BE2C (cell line): Measurements from ENCODE around the gene BUB3.
A peak's percentile ranks its signal among the peaks of the same experiment; 100 is the strongest.

Experiments used
- DNase-seq: peaks from one replicate; pipeline ENCODE4 v3.0.0-alpha.2; 2020
- H3K27me3 ChIP-seq: fragments of 250-450 bp; sonication (Bioruptor Pico); 2 replicates; pipeline ENCODE4 v1.5.1; 2020; ENCODE audit warnings: mild to moderate bottlenecking
- H3K36me3 ChIP-seq: fragments of 250-450 bp; sonication (Bioruptor Pico); 2 replicates; pipeline ENCODE4 v1.5.1; 2020; ENCODE audit warnings: mild to moderate bottlenecking
- H3K4me1 ChIP-seq: fragments of 250-450 bp; sonication (Bioruptor Pico); 2 replicates; pipeline ENCODE4 v1.5.1; 2020
- H3K4me3 ChIP-seq: 2 replicates; pipeline ENCODE4 v1.5.1; 2011; ENCODE audit warnings: low read depth, low read length
- H3K9me3 ChIP-seq: fragments of 250-450 bp; sonication (Bioruptor Pico); 2 replicates; pipeline ENCODE4 v1.5.1; 2020
- CTCF ChIP-seq: IDR thresholded peaks from 2 replicates; pipeline ENCODE4 v1.5.1; 2012; ENCODE audit warnings: mild to moderate bottlenecking, low read depth, low read length

BUB3 gene

GRCh38 chr10:123204127-123204461 is 49.9 kb downstream of the BUB3 start:
- no peak for DNase-seq
- Histone ChIP-seq H3K4me1 (no peaks in the 10 kb centered on the region; the same call in 1 of the 2 replicates), H3K4me3 (no peak overlapping the region), H3K36me3 (no peaks in the 10 kb centered on the region), H3K9me3 (no peaks in the 10 kb centered on the region), H3K27me3 (no peaks in the 10 kb centered on the region)
- no peak for TF ChIP-seq CTCF

- TF ChIP-seq CTCF = no peak
- no peaks in the 10 kb centered on the region for H3K27me3 ChIP-seq
Observed at GRCh38 chr10:123205041-123205440, 50.8 kb downstream of the BUB3 start.

GRCh38 chr10:123212063-123212462 is 57.9 kb downstream of the BUB3 start:
- Histone ChIP-seq H3K4me1 (peaks cover 5% of the 10 kb centered on the region; the same call in 1 of the 2 replicates), H3K36me3 (no peaks in the 10 kb centered on the region), H3K27me3 (no peaks in the 10 kb centered on the region), H3K4me3 (no peak overlapping the region), H3K9me3 (no peaks in the 10 kb centered on the region)
- TF ChIP-seq CTCF = no peak
- no peak for DNase-seq

More at GRCh38 chr10:123205041-123205440, 50.8 kb downstream of the BUB3 start:
- Histone ChIP-seq H3K4me1 (no peaks in the 10 kb centered on the region; the same call in 1 of the 2 replicates), H3K4me3 (no peak overlapping the region), H3K36me3 (no peaks in the 10 kb centered on the region), H3K9me3 (no peaks in the 10 kb centered on the region)
- DNase-seq = no peak

GRCh38 chr10:123212640-123213039 is 58.4 kb downstream of the BUB3 start:
- no peaks in the 10 kb centered on the region for H3K36me3 ChIP-seq
- no peak for TF ChIP-seq CTCF
- DNase-seq = peak; percentile 32
- H3K27me3 ChIP-seq = no peaks in the 10 kb centered on the region
- H3K4me1 ChIP-seq = peaks cover 5% of the 10 kb centered on the region; the same call in 1 of the 2 replicates
- H3K9me3 ChIP-seq = no peaks in the 10 kb centered on the region
- H3K4me3 ChIP-seq = no peak overlapping the region

GRCh38 chr10:123213192-123213591 is 59.0 kb downstream of the BUB3 start:
- H3K27me3 ChIP-seq = no peaks in the 10 kb centered on the region
- no peaks in the 10 kb centered on the region for H3K36me3 ChIP-seq
- no peaks in the 10 kb centered on the region for H3K9me3 ChIP-seq
- DNase-seq = no peak
- peaks cover 5% of the 10 kb centered on the region; the same call in 1 of the 2 replicates for H3K4me1 ChIP-seq
- TF ChIP-seq CTCF = no peak
- no peak overlapping the region for H3K4me3 ChIP-seq
